ENCODE data around the gene CCDC142.

CCDC142 gene

GRCh38 chr2:74481961-74482800, 617 bp downstream of the CCDC142 start (continued):
- no peak for TF ChIP-seq SNAI2 (CRISPR knock-in tag; IDR thresholded peaks at IDR 0.05)
- TF ChIP-seq, protein P1, sequence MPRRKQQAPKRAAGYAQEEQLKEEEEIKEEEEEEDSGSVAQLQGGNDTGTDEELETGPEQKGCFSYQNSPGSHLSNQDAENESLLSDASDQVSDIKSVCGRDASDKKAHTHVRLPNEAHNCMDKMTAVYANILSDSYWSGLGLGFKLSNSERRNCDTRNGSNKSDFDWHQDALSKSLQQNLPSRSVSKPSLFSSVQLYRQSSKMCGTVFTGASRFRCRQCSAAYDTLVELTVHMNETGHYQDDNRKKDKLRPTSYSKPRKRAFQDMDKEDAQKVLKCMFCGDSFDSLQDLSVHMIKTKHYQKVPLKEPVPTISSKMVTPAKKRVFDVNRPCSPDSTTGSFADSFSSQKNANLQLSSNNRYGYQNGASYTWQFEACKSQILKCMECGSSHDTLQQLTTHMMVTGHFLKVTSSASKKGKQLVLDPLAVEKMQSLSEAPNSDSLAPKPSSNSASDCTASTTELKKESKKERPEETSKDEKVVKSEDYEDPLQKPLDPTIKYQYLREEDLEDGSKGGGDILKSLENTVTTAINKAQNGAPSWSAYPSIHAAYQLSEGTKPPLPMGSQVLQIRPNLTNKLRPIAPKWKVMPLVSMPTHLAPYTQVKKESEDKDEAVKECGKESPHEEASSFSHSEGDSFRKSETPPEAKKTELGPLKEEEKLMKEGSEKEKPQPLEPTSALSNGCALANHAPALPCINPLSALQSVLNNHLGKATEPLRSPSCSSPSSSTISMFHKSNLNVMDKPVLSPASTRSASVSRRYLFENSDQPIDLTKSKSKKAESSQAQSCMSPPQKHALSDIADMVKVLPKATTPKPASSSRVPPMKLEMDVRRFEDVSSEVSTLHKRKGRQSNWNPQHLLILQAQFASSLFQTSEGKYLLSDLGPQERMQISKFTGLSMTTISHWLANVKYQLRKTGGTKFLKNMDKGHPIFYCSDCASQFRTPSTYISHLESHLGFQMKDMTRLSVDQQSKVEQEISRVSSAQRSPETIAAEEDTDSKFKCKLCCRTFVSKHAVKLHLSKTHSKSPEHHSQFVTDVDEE (CRISPR knock-in tag; IDR thresholded peaks at IDR 0.05) = no peak
- TF ChIP-seq, protein P2, sequence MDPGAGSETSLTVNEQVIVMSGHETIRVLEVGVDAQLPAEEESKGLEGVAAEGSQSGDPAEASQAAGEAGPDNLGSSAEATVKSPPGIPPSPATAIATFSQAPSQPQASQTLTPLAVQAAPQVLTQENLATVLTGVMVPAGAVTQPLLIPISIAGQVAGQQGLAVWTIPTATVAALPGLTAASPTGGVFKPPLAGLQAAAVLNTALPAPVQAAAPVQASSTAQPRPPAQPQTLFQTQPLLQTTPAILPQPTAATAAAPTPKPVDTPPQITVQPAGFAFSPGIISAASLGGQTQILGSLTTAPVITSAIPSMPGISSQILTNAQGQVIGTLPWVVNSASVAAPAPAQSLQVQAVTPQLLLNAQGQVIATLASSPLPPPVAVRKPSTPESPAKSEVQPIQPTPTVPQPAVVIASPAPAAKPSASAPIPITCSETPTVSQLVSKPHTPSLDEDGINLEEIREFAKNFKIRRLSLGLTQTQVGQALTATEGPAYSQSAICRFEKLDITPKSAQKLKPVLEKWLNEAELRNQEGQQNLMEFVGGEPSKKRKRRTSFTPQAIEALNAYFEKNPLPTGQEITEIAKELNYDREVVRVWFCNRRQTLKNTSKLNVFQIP (CRISPR knock-in tag; IDR thresholded peaks at IDR 0.05; ENCODE audit: borderline replicate concordance, low read depth) = no peak

- ATAC-seq = no peak
- TF ChIP-seq, protein P3, sequence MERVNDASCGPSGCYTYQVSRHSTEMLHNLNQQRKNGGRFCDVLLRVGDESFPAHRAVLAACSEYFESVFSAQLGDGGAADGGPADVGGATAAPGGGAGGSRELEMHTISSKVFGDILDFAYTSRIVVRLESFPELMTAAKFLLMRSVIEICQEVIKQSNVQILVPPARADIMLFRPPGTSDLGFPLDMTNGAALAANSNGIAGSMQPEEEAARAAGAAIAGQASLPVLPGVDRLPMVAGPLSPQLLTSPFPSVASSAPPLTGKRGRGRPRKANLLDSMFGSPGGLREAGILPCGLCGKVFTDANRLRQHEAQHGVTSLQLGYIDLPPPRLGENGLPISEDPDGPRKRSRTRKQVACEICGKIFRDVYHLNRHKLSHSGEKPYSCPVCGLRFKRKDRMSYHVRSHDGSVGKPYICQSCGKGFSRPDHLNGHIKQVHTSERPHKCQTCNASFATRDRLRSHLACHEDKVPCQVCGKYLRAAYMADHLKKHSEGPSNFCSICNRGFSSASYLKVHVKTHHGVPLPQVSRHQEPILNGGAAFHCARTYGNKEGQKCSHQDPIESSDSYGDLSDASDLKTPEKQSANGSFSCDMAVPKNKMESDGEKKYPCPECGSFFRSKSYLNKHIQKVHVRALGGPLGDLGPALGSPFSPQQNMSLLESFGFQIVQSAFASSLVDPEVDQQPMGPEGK (CRISPR knock-in tag; IDR thresholded peaks at IDR 0.05; ENCODE audit: borderline replicate concordance) = no peak
- TF ChIP-seq, protein P2 (CRISPR knock-in tag; IDR thresholded peaks at IDR 0.05; ENCODE audit: borderline replicate concordance, low read depth) = no peak
- no peak for TF ChIP-seq TCF4 (CRISPR knock-in tag; IDR thresholded peaks at IDR 0.05; ENCODE audit: borderline replicate concordance)
- TF ChIP-seq, protein P1 (CRISPR knock-in tag; IDR thresholded peaks at IDR 0.05) = no peak
- no peak for TF ChIP-seq BACH2 (CRISPR knock-in tag; IDR thresholded peaks at IDR 0.05; ENCODE audit: borderline replicate concordance)
- TF ChIP-seq ZNF8 (CRISPR knock-in tag; IDR thresholded peaks at IDR 0.05) = no peak
- TF ChIP-seq TOX (CRISPR knock-in tag; IDR thresholded peaks at IDR 0.05; ENCODE audit: borderline replicate concordance) = no peak
Measured at GRCh38 chr2:74481431-74481830, 1.4 kb downstream of the CCDC142 start.

- ATAC-seq = no peak
- no peak for TF ChIP-seq RARB (CRISPR knock-in tag; IDR thresholded peaks at IDR 0.05)
- no peak for TF ChIP-seq ZNF70 (CRISPR knock-in tag; IDR thresholded peaks at IDR 0.05)
- no peak for TF ChIP-seq ZFP3 (CRISPR knock-in tag; IDR thresholded peaks at IDR 0.05)
- no peak for TF ChIP-seq ISL1 (CRISPR knock-in tag; IDR thresholded peaks at IDR 0.05)
- no peak for TF ChIP-seq CREB5 (CRISPR knock-in tag; IDR thresholded peaks at IDR 0.05; ENCODE audit: low read depth)
- no peak for TF ChIP-seq TCF4 (CRISPR knock-in tag; IDR thresholded peaks at IDR 0.05; ENCODE audit: borderline replicate concordance)
- TF ChIP-seq GLIS3 (CRISPR knock-in tag; IDR thresholded peaks at IDR 0.05) = no peak
- TF ChIP-seq BACH2 (CRISPR knock-in tag; IDR thresholded peaks at IDR 0.05; ENCODE audit: borderline replicate concordance) = no peak
- no peak for TF ChIP-seq PPARA (CRISPR knock-in tag; IDR thresholded peaks at IDR 0.05; ENCODE audit: borderline replicate concordance)
- no peak for TF ChIP-seq ZNF565 (CRISPR knock-in tag; conservative IDR thresholded peaks at IDR 0.05; ENCODE audit: low read depth)
- TF ChIP-seq OSR1 (CRISPR knock-in tag; IDR thresholded peaks at IDR 0.05) = no peak
- TF ChIP-seq, protein P1 (CRISPR knock-in tag; IDR thresholded peaks at IDR 0.05) = no peak
- TF ChIP-seq ESRRG (CRISPR knock-in tag; IDR thresholded peaks at IDR 0.05) = no peak
- TF ChIP-seq, protein P4, sequence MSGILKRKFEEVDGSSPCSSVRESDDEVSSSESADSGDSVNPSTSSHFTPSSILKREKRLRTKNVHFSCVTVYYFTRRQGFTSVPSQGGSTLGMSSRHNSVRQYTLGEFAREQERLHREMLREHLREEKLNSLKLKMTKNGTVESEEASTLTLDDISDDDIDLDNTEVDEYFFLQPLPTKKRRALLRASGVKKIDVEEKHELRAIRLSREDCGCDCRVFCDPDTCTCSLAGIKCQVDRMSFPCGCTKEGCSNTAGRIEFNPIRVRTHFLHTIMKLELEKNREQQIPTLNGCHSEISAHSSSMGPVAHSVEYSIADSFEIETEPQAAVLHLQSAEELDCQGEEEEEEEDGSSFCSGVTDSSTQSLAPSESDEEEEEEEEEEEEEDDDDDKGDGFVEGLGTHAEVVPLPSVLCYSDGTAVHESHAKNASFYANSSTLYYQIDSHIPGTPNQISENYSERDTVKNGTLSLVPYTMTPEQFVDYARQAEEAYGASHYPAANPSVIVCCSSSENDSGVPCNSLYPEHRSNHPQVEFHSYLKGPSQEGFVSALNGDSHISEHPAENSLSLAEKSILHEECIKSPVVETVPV (CRISPR knock-in tag; IDR thresholded peaks at IDR 0.05) = no peak
Measured at GRCh38 chr2:74474899-74475298, 7.9 kb downstream of the CCDC142 start.
